Adipose tissue (tissue), 3 donors: Measurements from ENCODE around the gene CYS1. TPM values are rescaled to one million over a fixed set of nuclear protein-coding genes. Genes with fewer than 3 reads are reported as not detected.
"Not testable (repeated sequence)": the region's sequence is repeated elsewhere in the genome, so short reads cannot be mapped to it uniquely, and the experiment has no call there.

Experiments
- H3K27ac ChIP-seq: one replicate; pipeline ENCODE4 v1.5.1; 2013; ENCODE audit warnings: low read depth, low read length
- WGBS, 3 donors: extraction: QIAGEN DNeasy Blood & Tissue Kit; methylation state at CpG; one replicate each; pipeline ENCODE4 v1.1.7; 2013; 5-methylcytosine and 5-hydroxymethylcytosine counted together
- polyA plus RNA-seq, 3 donors: library from polyadenylated mRNA; stranded (reverse); fragments of 200-250 nt; gene quantifications; one replicate each; pipeline ENCODE4 v1.2.3, GENCODE V29; 2013
- donor health status: healthy with polysubstance abuse.
- donor health status: Bipolar disorder and iron deficiency.
- donor health status: healthy.

CYS1 gene
- polyA plus RNA-seq, 3 donors, result 0.22 to 14.2 (median 2.4) TPM

- H3K27ac ChIP-seq, result not testable (repeated sequence)
- 96 to 97% (median 97%) methylated on average over 52 of the region's 52 CpGs for WGBS, 3 donors
Measured at GRCh38 chr2:10010861-10011605, 69.2 kb downstream of the CYS1 start.

DNA sequence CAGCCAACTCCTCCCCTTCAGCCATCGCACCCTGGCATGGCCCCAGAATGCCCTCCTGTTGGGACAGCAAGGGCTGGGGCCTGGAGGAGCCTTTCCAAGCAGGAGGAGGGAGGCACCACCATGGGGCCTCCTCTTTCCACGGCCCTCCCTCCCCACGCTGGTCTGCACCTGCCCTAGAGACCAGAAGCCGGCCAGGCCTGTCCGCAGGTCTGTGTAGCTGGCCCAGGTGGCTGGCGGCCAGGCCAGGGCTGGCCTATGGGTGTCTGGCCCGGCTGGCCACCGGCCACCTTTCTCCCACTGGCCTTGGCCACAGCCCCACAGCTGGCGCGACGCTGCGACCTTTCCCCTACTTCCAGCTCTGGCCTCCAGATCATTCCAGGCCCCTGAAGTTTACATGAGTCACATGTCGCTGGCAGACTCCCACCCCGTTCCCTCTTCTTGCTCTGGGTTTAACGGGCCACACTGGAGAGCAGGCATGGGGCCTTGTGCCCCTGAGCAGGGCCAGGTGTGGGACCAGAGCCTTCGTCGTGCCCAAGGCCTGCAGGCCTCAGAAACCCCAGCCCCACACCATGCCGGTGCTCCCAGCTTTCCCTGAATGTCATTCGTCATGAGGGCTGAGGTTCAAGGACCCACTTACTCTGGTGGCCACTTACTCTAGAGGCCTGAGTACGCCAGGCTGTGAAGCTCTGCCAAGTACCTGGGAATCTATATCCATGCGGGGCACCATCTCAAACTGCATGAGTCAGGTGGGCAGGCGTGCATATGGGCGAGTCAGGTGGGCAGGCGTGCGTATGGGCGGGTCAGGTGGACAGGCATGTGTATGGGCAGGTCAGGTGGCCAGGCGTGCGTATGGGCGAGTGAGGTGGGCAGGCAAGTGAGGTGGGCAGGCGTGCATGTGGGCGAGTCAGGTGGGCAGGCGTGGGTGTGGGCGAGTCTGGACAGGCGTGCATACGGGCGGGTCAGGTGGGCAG lies 70.1 kb downstream of the CYS1 start:
- 52 to 76% (median 63%) methylated on average over 35 to 36 of the region's 36 CpGs for WGBS, 3 donors
- no peak overlapping the region for H3K27ac ChIP-seq

GRCh38 chr2:10009271-10009810 lies 70.9 kb downstream of the CYS1 start:
- 56 to 88% (median 78%) methylated on average over 19 of the region's 19 CpGs for WGBS, 3 donors

DNA sequence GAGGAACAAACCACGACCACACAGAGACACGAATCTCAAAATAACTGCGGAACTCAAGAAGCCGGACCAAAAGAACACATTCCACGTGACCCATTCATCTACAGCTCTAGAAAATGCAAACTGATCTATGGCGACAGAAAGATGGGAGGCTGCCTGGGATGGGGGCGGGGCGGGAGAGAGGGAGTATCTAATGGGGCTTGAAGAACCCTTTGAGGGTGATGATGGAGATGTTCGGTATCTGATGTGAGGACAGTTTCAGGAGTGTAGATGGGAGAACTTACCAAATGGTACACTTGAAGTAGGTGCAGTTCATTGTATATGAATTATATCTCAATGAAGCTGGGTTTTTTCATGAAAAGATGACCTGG lies 71.4 kb downstream of the CYS1 start:
- WGBS, 3 donors, result 75 to 94% (median 87%) methylated on average over 9 of the region's 9 CpGs
- no peak overlapping the region for H3K27ac ChIP-seq

More at GRCh38 chr2:10009271-10009810, 70.9 kb downstream of the CYS1 start:
- no peak overlapping the region for H3K27ac ChIP-seq

DNA sequence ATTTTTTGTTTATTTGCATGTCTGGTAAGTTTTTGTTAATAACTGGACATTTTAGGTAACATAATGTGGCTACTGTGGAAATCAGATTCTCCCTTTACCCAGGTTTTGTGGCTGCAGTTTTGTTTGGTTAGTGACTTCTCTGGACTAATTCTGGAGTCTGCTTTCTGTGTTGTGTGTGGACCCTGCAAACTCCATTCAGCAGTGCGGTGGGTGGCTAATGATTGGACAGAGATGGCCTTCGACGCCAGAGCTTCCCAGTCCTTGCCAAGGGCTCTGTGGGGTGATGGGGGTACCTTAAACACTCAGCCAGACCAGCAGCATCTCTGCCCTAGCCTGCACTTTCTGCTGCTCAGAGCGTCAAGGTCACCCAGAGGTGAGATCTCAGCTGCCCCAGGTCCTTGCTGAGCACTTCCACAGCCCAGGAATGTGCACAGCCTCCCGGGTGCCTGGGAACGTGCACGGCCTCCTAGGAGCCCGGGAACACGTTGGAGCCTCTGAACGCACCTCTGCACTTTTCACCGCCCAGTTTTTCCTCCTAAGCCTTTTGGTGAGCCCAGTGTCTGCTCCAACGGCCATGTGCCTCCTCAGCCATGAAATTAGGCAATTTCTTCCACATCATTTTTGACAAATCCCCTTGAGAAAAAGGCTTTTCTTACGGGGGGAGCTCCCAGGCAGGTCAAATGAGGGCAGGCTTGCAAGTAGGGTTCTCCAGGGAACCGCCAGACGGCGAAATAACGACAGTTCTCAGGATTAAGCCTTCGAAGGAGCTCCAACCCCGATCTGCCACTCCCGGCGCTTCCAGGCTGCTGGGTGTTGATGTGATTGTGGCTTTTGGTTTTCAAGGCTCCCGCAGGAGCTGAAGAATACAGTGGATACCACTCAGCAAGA lies 72.0 kb downstream of the CYS1 start:
- H3K27ac ChIP-seq, result no peak overlapping the region
- WGBS, 3 donors, result 63 to 70% (median 66%) methylated on average over 22 of the region's 22 CpGs

DNA sequence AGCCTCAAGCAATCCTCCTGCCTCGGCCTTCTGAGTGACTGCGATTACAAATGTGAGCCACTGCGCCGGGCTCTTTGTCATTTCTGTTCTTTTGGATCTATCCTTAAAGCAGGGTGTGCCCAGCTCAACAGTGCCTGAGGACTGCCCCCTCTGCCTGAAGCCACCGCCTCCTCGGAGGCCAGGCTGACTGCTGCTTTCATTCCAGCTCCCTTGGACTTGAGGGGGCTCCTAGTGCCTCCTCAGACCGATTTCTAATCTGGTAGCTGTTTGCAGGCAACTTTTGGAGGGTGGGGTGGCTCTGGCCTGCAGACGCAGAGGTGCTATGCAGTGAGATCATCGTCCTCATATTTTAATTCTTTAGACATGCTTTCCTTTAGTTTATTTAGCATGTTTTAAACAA lies 72.8 kb downstream of the CYS1 start:
- no peak overlapping the region for H3K27ac ChIP-seq
- WGBS, 3 donors, result 72 to 93% (median 83%) methylated on average over 9 of the region's 9 CpGs

Other genes starting within 250 kb of the CYS1 start
- 1 to 10 TPM; 4.1 to 7.3 (median 6.1) TPM for gene TAF1B, start 236.9 kb downstream of the CYS1 start, polyA plus RNA-seq
- 1 to 10 TPM in 2 of 3 donors, under 1 TPM in 1; 0.64 to 7.2 (median 2.6) TPM for gene GRHL1, start 128.7 kb downstream of the CYS1 start, polyA plus RNA-seq
- 10 to 100 TPM; 13.1 to 38.1 (median 15.0) TPM for gene KLF11, start 36.9 kb downstream of the CYS1 start, polyA plus RNA-seq
- 1 to 10 TPM in 1 of 3 donors, under 1 TPM in 2; 0.45 to 4.8 (median 0.83) TPM for gene RRM2, start 42.3 kb upstream of the CYS1 start, polyA plus RNA-seq
- gene HPCAL1, start 222.5 kb upstream of the CYS1 start, polyA plus RNA-seq, result 10 to 100 TPM; 30.0 to 44.2 (median 37.2) TPM